WI38 (cell line): ENCODE measurements around the gene ZFR2.
"Not testable (repeated sequence)": the region's sequence is repeated elsewhere in the genome, so short reads cannot be mapped to it uniquely, and the experiment has no call there.

ENCODE experiments used
- H3K4me3 ChIP-seq: 2 replicates; pipeline ENCODE4 v1.5.1; 2011; ENCODE audit warnings: low read depth, mild to moderate bottlenecking, control low read depth, low read length
- TF ChIP-seq, protein P1 (sequence below): IDR thresholded peaks from 2 replicates; pipeline ENCODE4 v1.5.1; 2012; ENCODE audit warnings: low read depth, mild to moderate bottlenecking, control low read depth, low read length

Gene ZFR2

DNA sequence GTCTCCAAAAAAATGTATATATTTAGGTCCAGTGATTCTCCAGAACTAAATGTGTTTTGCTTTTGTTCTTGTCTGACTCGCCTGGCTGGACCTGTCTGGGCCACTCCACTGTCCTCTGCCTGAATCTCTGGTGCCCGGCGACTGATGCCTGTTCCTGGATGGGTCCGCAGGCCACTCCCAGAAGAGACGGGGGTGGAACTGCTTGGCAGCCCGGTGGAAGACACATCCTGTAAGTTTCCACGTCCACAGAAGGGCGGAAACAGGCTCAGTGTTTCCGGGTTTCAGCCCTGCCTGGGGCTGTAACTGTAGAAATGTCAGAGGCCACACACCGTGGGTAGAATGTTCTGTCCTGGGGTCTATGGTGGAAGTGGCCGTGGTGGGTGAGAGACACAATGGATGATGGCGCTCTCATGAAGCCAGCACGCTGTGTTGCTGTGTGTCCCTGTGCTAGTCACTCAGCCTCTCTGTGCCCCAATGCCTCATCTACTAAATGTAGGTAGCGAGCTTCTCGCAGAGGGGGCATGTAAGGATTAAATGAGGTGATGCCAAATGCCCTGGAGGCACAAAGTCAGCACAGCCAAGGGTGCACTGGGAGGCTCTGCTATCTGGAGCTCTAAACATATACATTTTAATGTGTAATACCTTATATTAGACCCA is 33.6 kb upstream of the ZFR2 start:
- no peak overlapping the region for H3K4me3 ChIP-seq
- TF ChIP-seq, protein P1, sequence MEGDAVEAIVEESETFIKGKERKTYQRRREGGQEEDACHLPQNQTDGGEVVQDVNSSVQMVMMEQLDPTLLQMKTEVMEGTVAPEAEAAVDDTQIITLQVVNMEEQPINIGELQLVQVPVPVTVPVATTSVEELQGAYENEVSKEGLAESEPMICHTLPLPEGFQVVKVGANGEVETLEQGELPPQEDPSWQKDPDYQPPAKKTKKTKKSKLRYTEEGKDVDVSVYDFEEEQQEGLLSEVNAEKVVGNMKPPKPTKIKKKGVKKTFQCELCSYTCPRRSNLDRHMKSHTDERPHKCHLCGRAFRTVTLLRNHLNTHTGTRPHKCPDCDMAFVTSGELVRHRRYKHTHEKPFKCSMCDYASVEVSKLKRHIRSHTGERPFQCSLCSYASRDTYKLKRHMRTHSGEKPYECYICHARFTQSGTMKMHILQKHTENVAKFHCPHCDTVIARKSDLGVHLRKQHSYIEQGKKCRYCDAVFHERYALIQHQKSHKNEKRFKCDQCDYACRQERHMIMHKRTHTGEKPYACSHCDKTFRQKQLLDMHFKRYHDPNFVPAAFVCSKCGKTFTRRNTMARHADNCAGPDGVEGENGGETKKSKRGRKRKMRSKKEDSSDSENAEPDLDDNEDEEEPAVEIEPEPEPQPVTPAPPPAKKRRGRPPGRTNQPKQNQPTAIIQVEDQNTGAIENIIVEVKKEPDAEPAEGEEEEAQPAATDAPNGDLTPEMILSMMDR, result no peak

DNA sequence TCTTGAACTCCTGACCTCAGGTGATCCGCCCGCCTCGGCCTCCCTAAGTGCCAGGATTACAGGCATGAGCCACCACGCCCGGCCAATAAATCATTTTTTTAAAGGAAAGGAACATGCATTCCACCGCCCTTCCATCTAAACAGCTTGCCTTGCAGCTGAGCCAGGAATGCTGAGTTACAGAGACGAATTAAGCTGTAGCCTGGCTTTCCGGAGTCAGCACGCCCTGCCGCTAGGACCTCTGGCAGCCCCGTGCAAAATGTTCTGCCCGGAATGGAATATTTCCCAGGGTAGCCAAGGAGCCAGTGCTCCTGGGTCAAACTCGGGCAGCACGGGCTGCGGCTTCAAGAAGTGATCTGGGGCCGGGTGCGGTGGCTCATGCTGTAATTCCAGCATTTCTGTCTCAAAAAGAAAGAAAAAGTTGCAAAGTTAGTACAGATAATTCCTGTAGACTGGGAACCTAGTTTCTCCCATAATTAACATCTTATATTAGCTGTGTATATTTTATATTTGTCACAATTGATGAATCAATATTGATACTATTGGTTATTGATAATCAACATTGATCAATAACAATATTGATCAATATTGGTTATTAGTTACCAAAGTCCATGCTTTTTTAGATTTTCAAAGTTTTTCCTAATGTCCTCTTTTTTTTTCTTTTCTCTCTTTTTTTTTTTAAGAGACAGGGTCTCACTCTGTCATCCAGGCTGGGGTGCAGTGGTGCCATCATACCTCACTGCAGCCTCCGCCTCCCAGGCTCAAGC is 30.9 kb upstream of the ZFR2 start:
- TF ChIP-seq, protein P1, result no peak
- no peak overlapping the region for H3K4me3 ChIP-seq

DNA sequence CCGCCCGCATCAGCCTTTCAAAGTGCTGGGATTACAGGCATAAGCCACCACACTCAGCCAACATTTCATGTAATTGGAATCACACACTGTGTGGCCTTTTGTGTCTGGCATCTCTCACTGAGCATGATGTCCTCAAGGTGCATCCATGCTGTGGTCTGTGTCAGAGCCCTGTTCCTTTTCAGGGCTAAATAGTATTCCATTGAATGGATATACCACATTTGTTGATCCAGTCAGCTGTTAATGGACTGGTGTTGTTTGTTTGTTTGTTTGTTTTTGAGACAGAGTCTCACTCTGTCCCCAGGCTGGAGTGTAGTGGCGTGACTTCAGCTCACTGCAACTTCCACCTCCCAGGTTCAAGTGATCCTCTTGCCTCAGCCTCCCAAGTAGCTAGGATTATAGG is 29.6 kb upstream of the ZFR2 start:
- TF ChIP-seq, protein P1, result no peak
- no peak overlapping the region for H3K4me3 ChIP-seq

- no peak overlapping the region for H3K4me3 ChIP-seq
- TF ChIP-seq, protein P1, result no peak
Observed at GRCh38 chr19:3897936-3898335, 29.1 kb upstream of the ZFR2 start.

DNA sequence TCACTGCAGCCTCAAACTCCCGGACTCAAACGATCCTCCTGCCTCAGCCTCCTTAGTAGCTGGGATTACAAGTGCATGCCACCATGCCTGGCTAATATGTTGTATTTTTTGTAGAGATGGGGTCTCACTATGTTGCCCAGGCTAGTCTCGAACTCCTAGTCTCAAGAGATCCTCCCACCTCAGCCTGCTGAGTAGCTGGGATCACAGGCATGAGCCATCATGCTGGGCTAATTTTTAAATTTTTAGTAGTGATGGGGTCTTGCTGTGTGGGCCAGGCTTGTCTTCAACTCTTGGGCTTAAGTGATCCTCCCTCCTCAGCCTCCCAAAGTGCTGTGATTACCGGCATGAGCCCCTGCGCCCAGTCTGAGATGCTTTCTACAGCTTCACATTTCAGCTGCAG is 26.9 kb upstream of the ZFR2 start:
- TF ChIP-seq, protein P1, result no peak
- H3K4me3 ChIP-seq, result no peak overlapping the region

DNA sequence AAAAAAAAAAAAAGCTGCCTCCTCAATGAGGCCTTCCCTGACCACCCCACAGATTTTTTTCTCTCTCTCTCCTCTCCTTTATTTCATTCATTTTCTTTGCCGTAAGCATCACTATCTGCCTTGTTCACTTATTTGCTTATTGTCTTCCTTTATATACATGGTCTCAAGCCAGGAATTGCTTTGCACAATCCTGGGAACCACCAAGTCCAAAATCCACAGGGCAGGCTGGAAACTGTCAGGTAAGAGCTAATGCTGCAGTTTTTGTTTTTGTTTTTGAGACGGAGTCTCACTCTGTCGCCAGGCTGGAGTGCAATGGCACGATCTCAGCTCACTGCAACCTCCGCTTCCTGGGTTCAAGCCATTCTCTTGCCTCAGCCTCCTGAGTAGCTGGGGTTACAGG is 26.1 kb upstream of the ZFR2 start:
- not testable (repeated sequence) for H3K4me3 ChIP-seq

DNA sequence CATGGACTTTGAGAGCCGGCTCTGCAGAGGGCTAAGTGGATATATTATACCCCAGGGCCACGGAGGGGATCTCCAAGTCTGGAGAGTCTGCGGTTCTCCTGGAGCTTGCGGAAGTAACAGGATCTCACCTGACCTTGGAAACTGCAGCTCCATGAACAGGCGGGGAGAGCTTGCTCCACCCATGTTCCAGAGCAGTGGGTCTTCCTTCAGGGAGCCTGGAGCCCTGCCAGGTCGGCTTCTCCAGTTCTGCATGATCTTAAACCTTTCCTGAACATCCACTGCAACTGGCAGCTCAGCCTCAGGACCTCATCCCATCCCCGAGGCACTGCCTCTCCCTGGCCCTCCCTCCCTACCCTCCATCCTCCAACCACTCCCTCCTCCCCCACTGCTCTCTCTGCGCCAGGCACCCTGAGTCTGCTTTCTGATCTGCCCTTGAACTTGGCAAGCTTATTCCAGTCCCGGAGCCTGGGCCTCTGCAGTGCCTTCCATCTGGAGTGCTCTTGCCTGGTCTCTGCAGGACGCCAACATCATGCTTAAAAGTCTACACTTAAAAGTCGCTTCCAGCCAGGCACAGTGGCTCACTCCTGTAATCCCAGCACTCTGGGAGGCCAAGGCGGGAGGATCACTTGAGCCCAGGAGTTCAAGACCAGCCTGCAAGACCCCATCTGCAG is 24.8 kb upstream of the ZFR2 start:
- TF ChIP-seq, protein P1, result no peak
- H3K4me3 ChIP-seq, result no peak overlapping the region
